GM18511 (cell line): ENCODE results near the gene DYNC2I2.
A peak's percentile ranks its signal among the peaks of the same experiment; 100 is the strongest.
"Not testable (repeated sequence)": the region's sequence is repeated elsewhere in the genome, so short reads cannot be mapped to it uniquely, and the experiment has no call there.

Experiments used
- ATAC-seq: cut with Tn5 transposase; IDR thresholded peaks from one replicate; pipeline ENCODE4 v1.9.1; 2021; ENCODE audit warnings: mild to moderate bottlenecking, moderate library complexity; ENCODE audit not compliant: unreplicated experiment

DYNC2I2 gene

DNA sequence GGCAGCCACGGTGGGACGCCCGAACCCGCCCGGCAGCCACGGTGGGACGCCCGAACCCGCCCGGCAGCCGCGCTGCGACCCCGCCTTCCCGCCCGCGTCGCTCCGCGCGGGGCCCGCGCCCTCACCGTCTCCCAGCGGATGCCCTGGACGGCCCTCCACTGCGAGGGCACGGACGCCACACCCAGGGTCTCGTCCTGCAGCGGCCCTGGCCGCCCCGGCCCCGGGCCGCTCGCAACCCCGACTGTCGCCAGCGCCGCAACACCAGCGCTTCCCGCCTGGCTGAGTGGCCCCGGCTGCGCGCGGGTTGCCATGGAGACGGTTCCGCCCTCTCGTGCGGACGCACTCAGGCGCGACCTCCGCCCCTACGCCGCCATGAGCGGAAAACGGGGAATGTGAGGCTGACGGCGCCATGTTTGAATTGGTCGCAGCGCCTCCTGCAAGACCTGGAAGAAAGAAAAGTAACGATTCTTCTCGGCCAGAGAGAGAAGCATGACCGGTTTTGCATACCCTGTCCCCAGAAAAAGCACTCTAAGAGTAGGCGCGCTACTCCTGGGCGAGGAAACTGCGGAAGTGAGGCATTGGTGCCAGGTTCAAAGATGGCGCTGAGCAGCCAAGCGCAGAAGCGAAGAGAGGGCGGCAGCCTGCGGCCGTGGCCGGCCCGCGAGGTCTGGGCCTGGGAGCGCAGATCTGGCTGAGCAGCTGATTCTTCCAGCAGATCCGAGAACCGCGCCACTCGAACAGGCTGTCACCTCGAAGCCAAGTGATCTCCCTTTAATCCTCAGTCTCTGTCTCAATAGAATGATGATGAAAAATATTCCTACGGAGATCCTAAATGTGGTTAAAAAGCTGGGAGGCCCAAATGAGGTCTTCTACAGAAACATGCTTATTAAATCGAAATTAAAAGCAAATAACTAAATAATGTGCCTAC is at the start of gene DYNC2I2:
Gene DYNC2I2 (minus strand): TSS at position 432 of the 928 bp plus-strand sequence. CDS start 121 bp downstream, at position 311.
- peak; percentile 68 for ATAC-seq

DNA sequence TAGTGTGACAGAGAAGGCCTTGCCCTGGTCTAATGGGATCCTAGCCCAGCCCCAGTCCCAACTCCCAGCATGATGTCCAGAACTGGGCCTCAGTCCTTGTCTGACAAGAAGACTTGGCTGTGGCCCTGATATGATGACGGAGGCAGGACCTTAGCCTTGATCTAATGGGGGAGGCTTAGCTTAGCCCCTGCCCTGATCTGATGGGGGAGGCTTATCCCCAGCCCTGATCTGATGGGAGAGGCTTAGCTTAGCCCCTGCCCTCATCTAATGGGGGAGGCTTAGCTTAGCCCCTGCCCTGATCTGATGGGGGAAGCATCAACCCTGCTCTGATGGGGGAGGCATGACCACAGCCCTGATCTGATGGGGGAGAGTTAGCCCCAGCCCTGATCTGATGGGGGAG is 49.4 kb upstream of the DYNC2I2 start:
- no peak for ATAC-seq

DNA sequence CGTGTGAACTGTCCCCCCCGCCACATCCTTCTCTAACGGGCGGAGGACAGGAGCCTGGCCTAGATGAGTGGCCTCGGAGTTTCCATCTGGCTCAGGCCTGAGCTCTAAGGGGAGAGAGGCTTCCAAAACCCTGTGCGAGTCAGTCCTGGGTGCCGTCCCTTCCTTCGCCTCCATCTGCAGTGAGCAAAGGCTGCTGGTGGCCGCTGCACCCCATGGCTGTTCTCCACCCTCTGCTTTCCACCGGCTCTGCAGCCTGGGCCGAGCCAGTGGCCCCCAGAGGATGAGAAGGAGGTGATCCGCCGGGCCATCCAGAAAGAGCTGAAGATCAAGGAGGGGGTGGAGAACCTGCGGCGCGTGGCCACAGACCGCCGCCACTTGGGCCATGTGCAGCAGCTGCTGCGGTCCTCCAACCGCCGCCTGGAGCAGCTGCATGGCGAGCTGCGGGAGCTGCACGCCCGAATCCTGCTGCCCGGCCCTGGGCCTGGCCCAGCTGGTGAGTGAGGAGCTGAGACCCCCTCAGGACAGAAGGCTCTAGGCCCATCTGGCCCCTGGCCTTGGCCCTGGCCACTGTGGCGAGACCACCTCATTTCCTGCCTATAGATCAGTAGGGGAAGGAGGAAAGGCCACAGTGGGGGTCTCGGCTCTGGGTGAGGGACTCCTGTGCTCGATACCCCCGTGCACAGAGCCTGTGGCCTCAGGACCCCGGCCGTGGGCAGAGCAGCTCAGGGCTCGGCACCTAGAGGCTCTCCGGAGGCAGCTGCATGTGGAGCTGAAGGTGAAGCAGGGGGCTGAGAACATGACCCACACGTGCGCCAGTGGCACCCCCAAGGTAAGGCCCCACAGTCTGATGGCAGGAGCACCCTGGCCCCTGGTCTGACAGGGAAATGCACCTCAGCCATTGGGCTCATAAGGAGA is 48.7 kb upstream of the DYNC2I2 start:
- ATAC-seq: no peak

- ATAC-seq: no peak
Measured at GRCh38 chr9:128704356-128704670, 47.7 kb upstream of the DYNC2I2 start.

DNA sequence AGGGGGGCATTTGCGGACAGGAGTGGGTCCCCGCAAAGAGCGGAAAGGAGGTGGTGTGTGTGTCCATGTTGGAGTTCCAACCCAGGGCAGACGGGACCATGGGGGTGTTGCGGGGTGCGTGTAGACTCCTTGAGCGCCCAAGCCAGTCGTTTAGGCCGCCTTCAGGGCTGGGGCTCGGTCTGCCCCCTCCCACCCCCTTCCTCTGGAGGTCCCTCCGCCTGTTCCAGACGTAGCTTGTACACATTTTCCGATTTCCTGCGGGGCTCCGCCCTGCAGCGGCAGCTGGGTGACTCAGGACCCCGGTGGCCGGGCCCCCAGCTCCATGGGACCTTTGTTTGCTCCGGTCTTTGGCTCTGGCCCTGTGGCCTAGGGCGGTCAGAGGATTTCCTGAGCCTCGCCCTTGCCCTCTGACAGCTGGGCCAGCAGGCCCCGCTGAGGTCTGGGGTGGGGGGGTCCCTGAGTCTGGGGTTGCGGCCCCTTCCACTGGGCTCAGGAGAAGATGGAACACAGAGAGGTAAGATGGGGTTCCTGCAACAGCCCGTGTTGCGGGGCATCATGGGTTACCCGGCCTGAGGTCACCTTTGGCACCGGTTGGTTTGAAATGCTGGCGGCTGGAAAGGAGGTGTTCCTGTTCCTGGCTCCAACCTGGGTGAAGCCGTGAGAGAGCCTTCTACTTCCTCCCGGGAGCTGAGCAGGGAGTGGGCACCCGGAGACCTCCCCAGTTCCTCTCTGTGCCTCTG is 47.1 kb upstream of the DYNC2I2 start:
- ATAC-seq: no peak

- ATAC-seq: no peak
Measured at GRCh38 chr9:128702949-128703615, 46.4 kb upstream of the DYNC2I2 start.

DNA sequence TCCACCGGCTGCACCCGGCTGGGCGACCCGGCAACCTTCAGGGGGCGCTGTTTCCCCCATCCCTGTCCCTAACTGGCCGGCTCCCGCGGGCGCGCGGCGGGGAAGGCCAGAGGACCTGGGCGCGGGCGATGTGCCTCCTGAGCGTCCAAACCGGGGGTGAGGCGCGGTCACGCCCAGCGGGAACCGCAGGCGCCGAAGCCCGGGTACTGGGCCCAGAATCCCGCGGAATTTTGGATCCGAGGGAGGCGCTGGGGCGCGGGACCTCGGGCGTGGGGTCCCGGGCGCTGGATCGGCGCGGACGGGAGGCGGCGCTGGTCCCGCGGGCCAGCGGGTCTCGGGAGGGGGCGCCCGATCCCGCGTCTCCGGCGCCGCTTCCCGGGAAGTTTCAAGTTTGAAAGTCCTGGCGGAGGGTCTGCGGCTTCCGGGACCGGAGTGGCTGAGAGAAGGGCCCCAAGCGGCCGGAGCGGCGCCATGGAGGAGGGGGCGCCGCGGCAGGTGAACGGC is 45.9 kb upstream of the DYNC2I2 start, which contains the start of gene PKN3:
Gene PKN3 (plus strand): TSS at position 59 of the 504 bp plus-strand sequence. CDS start 413 bp downstream, at position 472.
- peak; percentile 78 for ATAC-seq

GRCh38 chr9:128701227-128701854 is 44.7 kb upstream of the DYNC2I2 start:
- ATAC-seq: no peak

- ATAC-seq: not testable (repeated sequence)
Measured at GRCh38 chr9:128699096-128699795, 42.6 kb upstream of the DYNC2I2 start.

DNA sequence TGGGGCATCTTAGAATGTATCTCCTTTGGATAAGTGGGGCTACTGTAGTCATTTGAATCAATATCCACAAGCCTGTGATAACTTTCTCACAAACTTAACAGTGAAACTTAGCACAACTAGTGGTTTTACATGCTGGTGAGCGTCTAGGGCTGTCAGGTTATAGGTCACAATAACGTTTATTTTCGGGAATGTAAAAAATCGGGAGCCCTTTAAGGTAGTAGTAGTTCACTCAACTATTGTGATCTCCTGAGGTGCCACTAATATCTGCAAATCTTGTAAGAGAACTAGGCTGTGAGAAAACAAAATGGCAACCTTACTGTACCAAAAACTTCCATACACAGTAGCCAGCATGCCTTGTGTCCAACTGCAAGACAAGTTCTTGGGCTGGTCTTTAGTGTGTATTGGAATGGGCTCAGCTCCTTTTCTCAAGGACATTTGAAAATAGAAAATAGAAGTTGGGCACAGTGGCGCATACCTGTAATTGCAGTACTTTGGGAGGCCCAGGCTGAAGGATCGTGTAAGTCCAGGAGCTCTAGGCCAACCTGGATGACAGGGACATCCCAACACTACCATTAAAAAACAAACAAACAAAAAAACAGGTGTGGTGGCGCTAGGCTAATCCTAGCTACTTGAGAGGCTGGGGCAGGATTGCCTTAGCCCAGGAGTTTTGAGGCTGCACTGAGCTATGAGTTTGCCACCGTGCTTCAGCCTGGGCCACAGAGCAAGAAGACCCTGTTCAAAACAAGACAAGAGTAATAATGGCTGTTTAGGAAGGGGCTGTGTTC is 40.5 kb upstream of the DYNC2I2 start:
- no peak for ATAC-seq

DNA sequence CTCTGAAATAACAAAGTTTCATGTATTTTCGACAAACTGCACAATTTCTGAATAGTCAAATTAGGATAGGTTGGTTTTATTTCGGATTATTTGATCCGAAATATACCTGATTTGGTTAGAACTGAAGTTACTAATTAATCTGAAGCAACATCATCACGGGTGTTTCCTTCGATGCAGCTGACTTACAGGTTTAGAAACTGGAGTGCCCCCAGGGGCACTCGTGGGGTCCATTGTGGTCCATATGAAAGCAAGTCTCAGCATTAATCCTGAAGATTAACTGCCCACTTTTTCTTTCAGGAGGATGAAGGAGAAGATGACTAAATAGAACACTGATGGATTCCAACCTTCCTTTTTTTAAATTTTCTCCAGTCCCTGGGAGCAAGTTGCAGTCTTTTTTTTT is 37.7 kb upstream of the DYNC2I2 start:
- ATAC-seq: no peak

- not testable (repeated sequence) for ATAC-seq
Measured at GRCh38 chr9:128693738-128694137, 37.1 kb upstream of the DYNC2I2 start.

- ATAC-seq: no peak
Measured at GRCh38 chr9:128690684-128691034, 34.0 kb upstream of the DYNC2I2 start.

DNA sequence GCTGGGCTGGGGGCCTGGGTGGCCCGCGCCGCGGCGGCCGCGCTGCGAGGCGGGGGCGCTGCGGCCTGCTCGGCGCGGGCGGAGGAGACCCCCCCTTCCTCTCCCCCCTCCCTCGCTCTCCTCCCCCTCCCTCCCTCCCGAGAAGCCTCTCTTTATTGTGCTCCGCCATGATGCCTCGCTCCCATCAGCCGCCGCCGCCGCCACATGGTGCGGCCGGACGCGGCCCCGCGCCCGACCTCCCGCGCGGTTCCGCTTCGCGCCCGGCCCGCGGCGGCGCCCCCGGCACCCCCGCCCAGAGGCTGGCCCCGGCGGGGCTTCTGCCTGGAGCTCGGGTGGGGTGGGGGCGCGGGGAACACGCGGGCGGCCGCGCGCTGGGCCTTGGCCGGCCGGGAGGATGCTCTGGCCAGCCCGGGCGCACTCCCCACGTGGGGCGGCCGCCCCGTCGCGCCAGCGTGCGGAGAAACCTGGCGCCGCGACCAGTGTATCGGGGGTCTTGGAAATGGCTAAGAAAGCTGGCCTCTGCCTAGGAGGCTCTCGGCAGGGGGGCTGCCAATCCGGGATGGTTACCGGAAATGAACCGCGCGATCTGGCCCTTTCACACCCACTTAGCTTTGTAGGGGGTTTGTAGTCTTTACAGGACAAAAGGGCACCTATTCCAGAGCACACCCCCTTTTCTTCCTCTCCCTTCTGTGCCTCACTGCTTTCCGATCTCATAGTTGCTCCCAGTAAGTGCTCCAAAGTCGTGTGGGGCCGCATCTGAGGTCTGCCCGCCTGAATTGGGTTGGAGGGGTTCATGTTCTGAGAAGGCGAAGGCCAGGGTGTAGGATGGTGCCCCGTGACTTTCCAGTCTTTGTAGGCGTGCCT is 33.4 kb upstream of the DYNC2I2 start:
- no peak for ATAC-seq

DNA sequence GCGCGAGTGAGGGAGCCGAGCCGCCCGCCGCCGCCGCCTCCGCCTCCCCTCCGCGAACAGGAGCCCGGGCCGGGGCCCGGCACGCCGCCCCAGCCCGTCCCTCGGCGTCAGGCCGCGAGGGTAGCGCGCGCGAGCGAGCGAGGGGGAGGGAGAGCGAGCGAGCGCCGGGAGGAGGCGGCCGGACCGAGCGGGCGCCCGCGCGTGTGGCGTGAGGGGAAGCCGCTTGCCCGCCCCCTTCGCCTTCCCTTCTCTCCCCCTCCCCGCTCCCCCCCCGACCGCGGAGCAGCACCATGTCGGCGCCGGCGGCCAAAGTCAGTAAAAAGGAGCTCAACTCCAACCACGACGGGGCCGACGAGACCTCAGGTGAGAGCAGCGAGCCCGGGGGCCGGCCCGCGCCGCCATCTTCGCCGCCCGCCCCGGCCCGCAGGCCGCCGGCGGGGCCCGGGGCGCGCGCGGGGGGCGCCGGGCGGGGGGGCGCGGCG is 32.7 kb upstream of the DYNC2I2 start:
- ATAC-seq: peak; percentile 14

DNA sequence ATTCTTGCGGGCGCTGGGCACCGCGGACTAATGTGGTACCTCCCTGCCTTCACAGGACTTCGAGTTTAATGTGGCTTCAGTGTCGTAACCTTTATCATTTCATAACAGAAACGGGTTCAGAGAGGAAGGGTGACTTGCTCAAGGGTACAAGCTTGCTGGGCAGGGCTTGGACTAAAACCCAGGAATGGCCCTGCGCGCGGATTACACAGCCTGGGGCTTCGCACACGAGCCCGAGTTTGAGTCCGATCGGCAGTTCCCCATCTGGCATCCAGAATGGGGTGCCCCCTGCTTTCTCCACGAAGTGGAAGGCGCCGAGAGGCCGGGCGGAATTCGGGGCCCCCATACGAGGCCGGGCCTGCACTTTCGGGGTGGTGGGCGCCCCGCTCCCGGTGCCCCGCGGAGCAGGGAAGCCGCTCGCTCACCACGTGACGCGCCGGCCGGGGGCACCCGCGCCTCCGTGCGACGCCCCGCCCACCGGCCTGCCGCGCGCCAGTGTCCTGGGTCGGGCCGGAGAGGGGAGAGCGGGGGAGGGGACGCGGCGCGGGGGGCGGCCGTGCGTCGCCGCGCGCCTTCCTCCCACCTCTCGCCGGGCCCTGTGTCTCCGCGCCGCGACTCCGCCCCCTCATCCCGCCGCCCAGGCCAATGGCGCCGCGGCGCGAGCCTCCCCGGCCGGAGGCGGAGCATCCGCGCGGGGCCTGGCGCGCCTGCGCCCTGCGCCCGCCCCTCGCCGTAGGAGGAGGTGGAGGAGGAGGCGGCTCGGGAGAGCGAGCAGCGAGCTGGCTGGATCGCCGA is 32.0 kb upstream of the DYNC2I2 start, which contains the start of gene SET:
Gene SET (plus strand): TSS at position 722 of the 792 bp plus-strand sequence. CDS start 361 bp downstream, outside the sequence.
- ATAC-seq: peak; percentile 62
